DOHH2 (cell line): Measurements from ENCODE around the gene NBPF1.

ENCODE experiments used
- EZH2phosphoT487 ChIP-seq: fragments of 200-600 bp; sonication (generic); IDR thresholded peaks from 2 replicates; pipeline ENCODE4 v1.6.1; 2017; ENCODE audit warnings: borderline replicate concordance, mild to moderate bottlenecking, antibody characterized with exemption, low read length, moderate library complexity, mixed read lengths
- TF ChIP-seq, protein P1 (sequence below): fragments of 200-600 bp; sonication (generic); IDR thresholded peaks from one replicate; pipeline ENCODE4 v1.5.1; 2014; ENCODE audit warnings: antibody characterized with exemption, mild to moderate bottlenecking, low read depth, low read length; ENCODE audit not compliant: poor library complexity, severe bottlenecking

DNA sequence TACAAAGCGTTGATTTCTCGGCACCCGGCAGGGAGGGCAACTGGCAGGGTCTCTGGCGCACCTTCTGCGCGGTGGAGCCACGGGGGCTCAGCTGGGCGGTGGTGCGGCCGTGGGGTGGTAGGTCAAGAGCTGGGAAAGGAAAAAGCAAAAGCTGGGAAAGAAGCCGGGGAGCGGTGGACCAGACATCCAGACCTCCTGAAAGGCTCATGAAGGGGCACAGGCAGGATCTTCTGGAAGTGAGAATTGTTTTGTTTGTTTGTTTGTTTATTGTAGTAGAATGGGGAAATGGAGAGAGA is 92.1 kb downstream of the NBPF1 start:
- TF ChIP-seq, protein P1, sequence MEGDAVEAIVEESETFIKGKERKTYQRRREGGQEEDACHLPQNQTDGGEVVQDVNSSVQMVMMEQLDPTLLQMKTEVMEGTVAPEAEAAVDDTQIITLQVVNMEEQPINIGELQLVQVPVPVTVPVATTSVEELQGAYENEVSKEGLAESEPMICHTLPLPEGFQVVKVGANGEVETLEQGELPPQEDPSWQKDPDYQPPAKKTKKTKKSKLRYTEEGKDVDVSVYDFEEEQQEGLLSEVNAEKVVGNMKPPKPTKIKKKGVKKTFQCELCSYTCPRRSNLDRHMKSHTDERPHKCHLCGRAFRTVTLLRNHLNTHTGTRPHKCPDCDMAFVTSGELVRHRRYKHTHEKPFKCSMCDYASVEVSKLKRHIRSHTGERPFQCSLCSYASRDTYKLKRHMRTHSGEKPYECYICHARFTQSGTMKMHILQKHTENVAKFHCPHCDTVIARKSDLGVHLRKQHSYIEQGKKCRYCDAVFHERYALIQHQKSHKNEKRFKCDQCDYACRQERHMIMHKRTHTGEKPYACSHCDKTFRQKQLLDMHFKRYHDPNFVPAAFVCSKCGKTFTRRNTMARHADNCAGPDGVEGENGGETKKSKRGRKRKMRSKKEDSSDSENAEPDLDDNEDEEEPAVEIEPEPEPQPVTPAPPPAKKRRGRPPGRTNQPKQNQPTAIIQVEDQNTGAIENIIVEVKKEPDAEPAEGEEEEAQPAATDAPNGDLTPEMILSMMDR: no peak
- TF ChIP-seq EZH2phosphoT487: no peak
